Neural progenitor cell (in vitro differentiated cells): Measurements from ENCODE around the gene MAML3. TPM values are rescaled to one million over a fixed set of nuclear protein-coding genes. Genes with fewer than 3 reads are reported as not detected.
"Not testable (repeated sequence)": the region's sequence is repeated elsewhere in the genome, so short reads cannot be mapped to it uniquely, and the experiment has no call there.

Experiments used
- DNase-seq: peaks from one replicate; pipeline ENCODE4 v3.0.0-alpha.2; 2016; ENCODE audit warnings: low spot score
- H2AFZ ChIP-seq: fragments of 200-600 bp; sonication (generic); replicated peaks from 2 replicates; pipeline ENCODE4 v1.6.1; 2016; ENCODE audit warnings: antibody characterized with exemption
- H3F3A ChIP-seq: fragments of 200-600 bp; sonication (generic); 2 replicates; pipeline ENCODE4 v1.6.1; 2016; ENCODE audit warnings: antibody characterized with exemption, low read depth
- H3K27ac ChIP-seq: fragments of 200-600 bp; sonication (generic); 2 replicates; pipeline ENCODE4 v1.5.1; 2016; ENCODE audit warnings: mild to moderate bottlenecking
- H3K27me3 ChIP-seq: fragments of 200-600 bp; sonication (generic); 2 replicates; pipeline ENCODE4 v1.6.1; 2016; ENCODE audit warnings: mild to moderate bottlenecking, moderate library complexity
- H3K36me3 ChIP-seq: fragments of 200-600 bp; sonication (generic); 2 replicates; pipeline ENCODE4 v1.5.1; 2016
- H3K4me1 ChIP-seq: fragments of 200-600 bp; sonication (generic); 2 replicates; pipeline ENCODE4 v1.6.1; 2016; ENCODE audit warnings: mixed run types
- H3K4me2 ChIP-seq: fragments of 200-600 bp; sonication (generic); 2 replicates; pipeline ENCODE4 v1.6.1; 2016
- H3K4me3 ChIP-seq: fragments of 200-600 bp; sonication (generic); 2 replicates; pipeline ENCODE4 v1.5.1; 2016
- H3K79me2 ChIP-seq: fragments of 200-600 bp; sonication (generic); 2 replicates; pipeline ENCODE4 v1.6.1; 2016; ENCODE audit warnings: low read depth
- H3K9ac ChIP-seq: fragments of 200-600 bp; sonication (generic); 2 replicates; pipeline ENCODE4 v1.6.1; 2016
- H3K9me3 ChIP-seq: fragments of 200-600 bp; sonication (generic); 2 replicates; pipeline ENCODE4 v1.5.1; 2016; ENCODE audit warnings: low read depth
- H4K20me1 ChIP-seq: fragments of 200-600 bp; sonication (generic); 2 replicates; pipeline ENCODE4 v1.6.1; 2016; ENCODE audit warnings: low read depth
- H3K27ac Mint-ChIP-seq: 3 replicates; pipeline ENCODE4 v1.8.0; 2021; ENCODE audit warnings: mixed read lengths
- H3K27me3 Mint-ChIP-seq: 2 replicates; pipeline ENCODE4 v1.8.0; 2022; ENCODE audit warnings: low read depth, mild to moderate bottlenecking, inconsistent platforms, moderate library complexity, mixed read lengths; ENCODE audit not compliant: insufficient read depth
- H3K36me3 Mint-ChIP-seq: 3 replicates; pipeline ENCODE4 v1.8.0; 2021; ENCODE audit warnings: mixed read lengths
- H3K4me1 Mint-ChIP-seq: 3 replicates; pipeline ENCODE4 v1.8.0; 2021; ENCODE audit warnings: mixed read lengths
- H3K4me3 Mint-ChIP-seq: 3 replicates; pipeline ENCODE4 v1.8.0; 2021; ENCODE audit warnings: mild to moderate bottlenecking, moderate library complexity, mixed read lengths
- H3K9me3 Mint-ChIP-seq: 3 replicates; pipeline ENCODE4 v1.8.0; 2020; ENCODE audit warnings: mixed read lengths
- CTCF ChIP-seq: fragments of 200-600 bp; sonication (generic); IDR thresholded peaks from 2 replicates; pipeline ENCODE4 v1.5.1; 2017; ENCODE audit warnings: antibody characterized with exemption, mild to moderate bottlenecking
- EZH2 ChIP-seq: fragments of 200-600 bp; sonication (generic); IDR thresholded peaks from 2 replicates; pipeline ENCODE4 v1.6.1; 2017; ENCODE audit warnings: antibody characterized with exemption, mild to moderate bottlenecking, moderate library complexity
- EZH2phosphoT487 ChIP-seq: fragments of 200-600 bp; sonication (generic); IDR thresholded peaks from 2 replicates; pipeline ENCODE4 v1.6.1; 2017; ENCODE audit warnings: antibody characterized with exemption
- total RNA-seq: library from RNA; depleted of rRNA; stranded (reverse); fragments of >200 nt; gene quantifications from 2 replicates; pipeline ENCODE4 v1.2.3, GENCODE V29; 2015; ENCODE audit warnings: low replicate concordance

MAML3 gene
- total RNA-seq, 1 donor from 2014 or later: 14.4 TPM

- H3K36me3 ChIP-seq: no peaks in the 10 kb centered on the region
- no peaks in the 10 kb centered on the region for H3K79me2 ChIP-seq
- H3K4me3 ChIP-seq: no peak overlapping the region
- peaks cover 10% of the 10 kb centered on the region for H3F3A ChIP-seq
- H2AFZ ChIP-seq: no peak overlapping the region
- no peaks in the 10 kb centered on the region for H3K9me3 ChIP-seq
- Mint-ChIP-seq H3K4me3 (no peak overlapping the region), H3K27me3 (peaks cover 2% of the 10 kb centered on the region), H3K9me3 (peaks cover 16% of the 10 kb centered on the region), H3K4me1 (peaks cover 17% of the 10 kb centered on the region), H3K36me3 (peaks cover 11% of the 10 kb centered on the region), H3K27ac (no peak overlapping the region)
- no peak overlapping the region for H3K4me2 ChIP-seq
- H3K4me1 ChIP-seq: peaks cover 29% of the 10 kb centered on the region
- H4K20me1 ChIP-seq: no peaks in the 10 kb centered on the region
- no peak for DNase-seq
- no peaks in the 10 kb centered on the region for H3K27me3 ChIP-seq
- no peak overlapping the region for H3K27ac ChIP-seq
- no peak overlapping the region for H3K9ac ChIP-seq
- no peak for TF ChIP-seq EZH2
- no peak for TF ChIP-seq EZH2phosphoT487
- no peak for TF ChIP-seq CTCF
Measured at GRCh38 chr4:139954512-139954911, 199.5 kb downstream of the MAML3 start.

GRCh38 chr4:139951021-139951420 lies 203.0 kb downstream of the MAML3 start:
- TF ChIP-seq EZH2phosphoT487: no peak
- no peak for TF ChIP-seq CTCF
- TF ChIP-seq EZH2: no peak
- Histone ChIP-seq H3K4me2 (no peak overlapping the region), H3K4me3 (no peak overlapping the region), H3K9ac (no peak overlapping the region), H3F3A (peaks cover 6% of the 10 kb centered on the region), H2AFZ (no peak overlapping the region), H3K27me3 (no peaks in the 10 kb centered on the region), H3K36me3 (no peaks in the 10 kb centered on the region), H4K20me1 (no peaks in the 10 kb centered on the region), H3K27ac (no peak overlapping the region), H3K9me3 (no peaks in the 10 kb centered on the region), H3K79me2 (no peaks in the 10 kb centered on the region), H3K4me1 (peaks cover 19% of the 10 kb centered on the region)
- H3K27me3 Mint-ChIP-seq: peaks cover 2% of the 10 kb centered on the region
- H3K27ac Mint-ChIP-seq: no peak overlapping the region
- DNase-seq: no peak
- peaks cover 17% of the 10 kb centered on the region for H3K9me3 Mint-ChIP-seq
- peaks cover 14% of the 10 kb centered on the region for H3K4me1 Mint-ChIP-seq
- H3K36me3 Mint-ChIP-seq: peaks cover 11% of the 10 kb centered on the region
- no peak overlapping the region for H3K4me3 Mint-ChIP-seq

GRCh38 chr4:139950568-139950967 lies 203.4 kb downstream of the MAML3 start:
- H3K4me1 ChIP-seq: peaks cover 14% of the 10 kb centered on the region
- no peaks in the 10 kb centered on the region for H3K36me3 ChIP-seq
- no peak overlapping the region for H3K27ac ChIP-seq
- no peak overlapping the region for H3K9ac ChIP-seq
- no peak for TF ChIP-seq EZH2
- no peak for TF ChIP-seq EZH2phosphoT487
- no peak for TF ChIP-seq CTCF
- no peaks in the 10 kb centered on the region for H4K20me1 ChIP-seq
- DNase-seq: no peak
- no peak overlapping the region for H3K4me3 ChIP-seq
- H3K27me3 ChIP-seq: no peaks in the 10 kb centered on the region
- no peaks in the 10 kb centered on the region for H3K9me3 ChIP-seq
- no peak overlapping the region for H3K4me2 ChIP-seq
- Mint-ChIP-seq H3K36me3 (peaks cover 11% of the 10 kb centered on the region), H3K4me1 (peaks cover 10% of the 10 kb centered on the region), H3K27ac (no peak overlapping the region), H3K27me3 (peaks cover 2% of the 10 kb centered on the region), H3K9me3 (peaks cover 17% of the 10 kb centered on the region), H3K4me3 (no peak overlapping the region)
- peaks cover 6% of the 10 kb centered on the region for H3F3A ChIP-seq
- H3K79me2 ChIP-seq: no peaks in the 10 kb centered on the region
- no peak overlapping the region for H2AFZ ChIP-seq

GRCh38 chr4:139944916-139945315 lies 209.1 kb downstream of the MAML3 start:
- not testable (repeated sequence) for H3K36me3 Mint-ChIP-seq, H4K20me1 ChIP-seq, DNase-seq, H3F3A ChIP-seq, H3K9me3 ChIP-seq, H3K4me3 Mint-ChIP-seq, H3K4me2 ChIP-seq, H3K9ac ChIP-seq, H3K36me3 ChIP-seq, H3K9me3 Mint-ChIP-seq, H3K27ac ChIP-seq, H3K27me3 ChIP-seq, H3K79me2 ChIP-seq, H2AFZ ChIP-seq, H3K27ac Mint-ChIP-seq, H3K27me3 Mint-ChIP-seq, H3K4me3 ChIP-seq
- peaks cover 19% of the 10 kb centered on the region for H3K4me1 Mint-ChIP-seq
- peaks cover 25% of the 10 kb centered on the region for H3K4me1 ChIP-seq
